Osteocyte (in vitro differentiated cells): ENCODE measurements around the gene DHX30. TPM values are rescaled to one million over a fixed set of nuclear protein-coding genes. Genes with fewer than 3 reads are reported as not detected.
A peak's percentile ranks its signal among the peaks of the same experiment; 100 is the strongest.

Experiments used
- DNase-seq: peaks from one replicate; pipeline ENCODE4 v3.0.0; 2021; ENCODE audit warnings: mixed read lengths; ENCODE audit not compliant: unreplicated experiment; ENCODE audit errors: extremely low spot score
- H3K27ac Mint-ChIP-seq: one replicate; pipeline ENCODE4 v1.8.0; 2021; ENCODE audit warnings: mild to moderate bottlenecking, mixed read lengths; ENCODE audit not compliant: unreplicated experiment
- H3K27me3 Mint-ChIP-seq: one replicate; pipeline ENCODE4 v1.8.0; 2021; ENCODE audit warnings: mixed read lengths; ENCODE audit not compliant: unreplicated experiment
- H3K36me3 Mint-ChIP-seq: one replicate; pipeline ENCODE4 v1.8.0; 2021; ENCODE audit warnings: mixed read lengths; ENCODE audit not compliant: unreplicated experiment
- H3K4me1 Mint-ChIP-seq: one replicate; pipeline ENCODE4 v1.8.0; 2021; ENCODE audit warnings: mixed read lengths; ENCODE audit not compliant: unreplicated experiment
- H3K4me3 Mint-ChIP-seq: one replicate; pipeline ENCODE4 v1.8.0; 2021; ENCODE audit warnings: mild to moderate bottlenecking, moderate library complexity, mixed read lengths; ENCODE audit not compliant: unreplicated experiment
- H3K9me3 Mint-ChIP-seq: one replicate; pipeline ENCODE4 v1.8.0; 2021; ENCODE audit warnings: mixed read lengths; ENCODE audit not compliant: unreplicated experiment
- total RNA-seq: library from RNA; stranded (reverse); gene quantifications from 2 replicates; pipeline ENCODE4 v1.2.1, GENCODE V29; 2021
- TF ChIP-seq, protein P1 (sequence below): fragments of 200-600 bp; sonication (generic); IDR thresholded peaks from 2 replicates; pipeline ENCODE4 v1.5.0; 2021; ENCODE audit warnings: antibody characterized with exemption, mild to moderate bottlenecking, moderate library complexity

DHX30 gene
- total RNA-seq, 1 donor from 2014 or later = 78.9 TPM

GRCh38 chr3:47856669-47857068, 53.7 kb downstream of the DHX30 start:
- Mint-ChIP-seq H3K9me3 (no peaks in the 10 kb centered on the region), H3K4me1 (no peaks in the 10 kb centered on the region)

DNA sequence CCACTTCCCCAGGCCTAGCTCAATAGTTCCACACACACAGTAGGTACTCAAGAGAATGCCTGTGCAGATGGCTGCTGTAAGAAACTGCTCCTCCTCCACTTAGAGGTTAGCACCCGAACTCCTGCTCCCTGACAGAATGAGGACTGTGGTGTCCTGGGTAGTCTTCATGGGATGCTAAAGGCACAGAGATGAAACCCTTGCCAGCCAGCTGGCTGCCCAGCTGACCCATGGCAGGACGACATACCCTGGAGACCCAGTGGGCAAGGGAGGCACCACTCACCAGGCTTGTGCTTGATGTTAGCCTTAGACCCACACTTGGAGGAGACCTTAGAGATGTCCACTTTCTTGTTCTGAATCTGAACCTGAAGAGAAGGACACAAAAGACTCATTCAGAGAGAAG, 54.2 kb downstream of the DHX30 start:
- Mint-ChIP-seq H3K4me3 (no peak overlapping the region), H3K27me3 (no peaks in the 10 kb centered on the region)

More at GRCh38 chr3:47856669-47857068, 53.7 kb downstream of the DHX30 start:
- Mint-ChIP-seq H3K4me3 (no peak overlapping the region), H3K27me3 (no peaks in the 10 kb centered on the region), H3K27ac (no peak overlapping the region), H3K36me3 (peaks cover 38% of the 10 kb centered on the region)
- TF ChIP-seq, protein P1, sequence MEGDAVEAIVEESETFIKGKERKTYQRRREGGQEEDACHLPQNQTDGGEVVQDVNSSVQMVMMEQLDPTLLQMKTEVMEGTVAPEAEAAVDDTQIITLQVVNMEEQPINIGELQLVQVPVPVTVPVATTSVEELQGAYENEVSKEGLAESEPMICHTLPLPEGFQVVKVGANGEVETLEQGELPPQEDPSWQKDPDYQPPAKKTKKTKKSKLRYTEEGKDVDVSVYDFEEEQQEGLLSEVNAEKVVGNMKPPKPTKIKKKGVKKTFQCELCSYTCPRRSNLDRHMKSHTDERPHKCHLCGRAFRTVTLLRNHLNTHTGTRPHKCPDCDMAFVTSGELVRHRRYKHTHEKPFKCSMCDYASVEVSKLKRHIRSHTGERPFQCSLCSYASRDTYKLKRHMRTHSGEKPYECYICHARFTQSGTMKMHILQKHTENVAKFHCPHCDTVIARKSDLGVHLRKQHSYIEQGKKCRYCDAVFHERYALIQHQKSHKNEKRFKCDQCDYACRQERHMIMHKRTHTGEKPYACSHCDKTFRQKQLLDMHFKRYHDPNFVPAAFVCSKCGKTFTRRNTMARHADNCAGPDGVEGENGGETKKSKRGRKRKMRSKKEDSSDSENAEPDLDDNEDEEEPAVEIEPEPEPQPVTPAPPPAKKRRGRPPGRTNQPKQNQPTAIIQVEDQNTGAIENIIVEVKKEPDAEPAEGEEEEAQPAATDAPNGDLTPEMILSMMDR = no peak
- no peak for DNase-seq

GRCh38 chr3:47859956-47860605, 57.1 kb downstream of the DHX30 start:
- H3K9me3 Mint-ChIP-seq = no peaks in the 10 kb centered on the region
- TF ChIP-seq, protein P1 = no peak
- no peak for DNase-seq
- no peak overlapping the region for H3K27ac Mint-ChIP-seq
- H3K4me3 Mint-ChIP-seq = no peak overlapping the region
- no peaks in the 10 kb centered on the region for H3K4me1 Mint-ChIP-seq
- H3K36me3 Mint-ChIP-seq = peaks cover 30% of the 10 kb centered on the region
- H3K27me3 Mint-ChIP-seq = no peaks in the 10 kb centered on the region

More for the DNA sequence above, 54.2 kb downstream of the DHX30 start:
- Mint-ChIP-seq H3K9me3 (no peaks in the 10 kb centered on the region), H3K36me3 (peaks cover 38% of the 10 kb centered on the region), H3K27ac (no peak overlapping the region), H3K4me1 (no peaks in the 10 kb centered on the region)
- TF ChIP-seq, protein P1 = no peak
- no peak for DNase-seq

- Mint-ChIP-seq H3K4me1 (no peaks in the 10 kb centered on the region), H3K27ac (no peak overlapping the region)
Observed at GRCh38 chr3:47863391-47864128, 60.6 kb downstream of the DHX30 start.

GRCh38 chr3:47865192-47865591, 62.3 kb downstream of the DHX30 start:
- no peaks in the 10 kb centered on the region for H3K27me3 Mint-ChIP-seq
- TF ChIP-seq, protein P1 = peak; percentile 12
- no peaks in the 10 kb centered on the region for H3K9me3 Mint-ChIP-seq
- peaks cover 28% of the 10 kb centered on the region for H3K36me3 Mint-ChIP-seq
- no peak for DNase-seq
- no peaks in the 10 kb centered on the region for H3K4me1 Mint-ChIP-seq
- no peak overlapping the region for H3K4me3 Mint-ChIP-seq
- H3K27ac Mint-ChIP-seq = no peak overlapping the region

More at GRCh38 chr3:47863391-47864128, 60.6 kb downstream of the DHX30 start:
- Mint-ChIP-seq H3K36me3 (peaks cover 22% of the 10 kb centered on the region), H3K27me3 (no peaks in the 10 kb centered on the region), H3K4me3 (no peak overlapping the region), H3K9me3 (no peaks in the 10 kb centered on the region)
- TF ChIP-seq, protein P1 = no peak
- DNase-seq = no peak
